ENCODE data around the gene TNIK.
A peak's percentile ranks its signal among the peaks of the same experiment; 100 is the strongest.

Gene TNIK

GRCh38 chr3:171086914-171087313, 373.3 kb downstream of the TNIK start:
- no peak for DNase-seq (ENCODE audit: low spot score)

DNA sequence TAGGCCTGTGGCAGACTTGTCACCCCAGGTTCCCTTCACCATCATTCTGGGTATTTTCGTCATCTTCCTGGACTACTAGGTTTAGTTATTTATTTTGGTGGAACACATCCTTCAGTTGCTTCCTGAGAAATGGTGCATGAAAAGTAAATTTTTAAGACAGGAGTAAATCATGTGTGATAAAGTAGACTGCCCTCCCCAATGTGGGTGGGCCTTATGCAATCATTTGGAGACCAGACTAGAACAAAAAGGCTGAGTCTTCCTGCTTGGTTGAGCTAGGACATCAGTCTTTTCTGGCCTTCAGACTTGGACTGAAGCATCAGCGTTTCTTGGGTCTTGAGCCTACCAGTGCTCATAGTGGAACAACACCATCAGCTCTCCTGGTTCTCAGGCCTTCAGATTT, 382.9 kb downstream of the TNIK start:
- DNase-seq (ENCODE audit: low spot score), result no peak

- DNase-seq (ENCODE audit: low spot score), result no peak
Measured at GRCh38 chr3:171072432-171072831, 387.8 kb downstream of the TNIK start.

DNA sequence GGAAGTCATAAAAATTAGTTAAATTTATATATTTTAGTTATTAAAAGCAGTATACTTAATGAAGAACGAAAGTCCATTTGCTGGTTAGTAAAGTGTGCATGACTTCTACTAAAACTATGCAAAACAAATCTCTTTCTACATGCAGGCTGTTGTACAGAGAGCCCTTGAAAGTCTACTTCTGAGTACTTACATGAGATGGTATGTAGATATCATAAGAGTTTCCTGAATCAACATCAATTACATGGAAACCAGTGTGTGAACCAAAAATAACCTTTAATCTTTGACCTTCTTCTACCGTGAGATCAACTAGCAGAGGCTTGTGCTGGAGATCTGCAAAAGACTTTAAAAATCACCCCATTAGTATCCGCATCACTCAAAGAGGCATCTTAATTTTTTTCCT, 391.5 kb downstream of the TNIK start:
- DNase-seq (ENCODE audit: low spot score), result no peak

DNA sequence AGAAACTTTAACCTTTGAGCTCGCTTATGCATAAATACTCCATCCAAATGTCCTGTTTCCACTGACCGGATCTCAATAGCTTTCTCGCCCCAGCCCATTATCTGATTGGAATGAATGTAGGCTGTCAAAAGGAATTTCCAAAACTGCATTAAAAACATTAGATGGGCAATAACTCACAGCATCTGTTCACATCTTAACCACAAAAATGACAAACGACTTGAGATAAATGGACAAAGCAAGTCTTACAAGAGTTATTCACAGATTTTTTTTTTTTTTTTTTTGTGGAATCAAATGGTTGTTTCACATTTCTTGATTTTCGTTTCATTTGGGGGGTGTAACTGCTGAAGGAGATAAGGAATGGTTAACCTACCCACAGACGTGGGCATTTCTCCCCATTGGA, 394.0 kb downstream of the TNIK start:
- DNase-seq (ENCODE audit: low spot score), result no peak

DNA sequence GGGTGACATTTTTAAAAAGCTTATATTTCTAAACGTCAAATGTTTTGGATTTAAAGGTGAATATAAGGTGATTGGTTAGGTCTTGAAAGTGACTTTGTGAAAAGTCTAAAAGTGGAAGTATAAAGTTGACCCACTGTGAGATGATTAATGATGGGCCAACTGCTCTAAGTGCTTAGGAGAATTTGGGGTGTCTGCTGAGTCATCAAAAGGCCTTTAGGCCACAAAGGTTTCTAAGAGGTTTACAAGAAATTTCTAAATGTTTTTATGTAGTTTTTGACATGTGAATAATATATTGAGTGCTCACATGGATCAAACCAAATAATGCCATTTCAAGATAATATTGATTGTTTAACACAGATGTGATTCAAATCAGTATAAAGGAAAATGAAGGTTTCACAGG, 394.5 kb downstream of the TNIK start:
- DNase-seq (ENCODE audit: low spot score), result no peak

- no peak for DNase-seq (ENCODE audit: low spot score)
Measured at GRCh38 chr3:171064461-171064860, 395.7 kb downstream of the TNIK start.

GRCh38 chr3:171061749-171062148, 398.5 kb downstream of the TNIK start:
- DNase-seq (ENCODE audit: low spot score), result no peak

GRCh38 chr3:171059978-171060377, 400.2 kb downstream of the TNIK start:
- no peak for DNase-seq (ENCODE audit: low spot score)

GRCh38 chr3:171058873-171059603, 401.2 kb downstream of the TNIK start:
- no peak for DNase-seq (ENCODE audit: low spot score)

- DNase-seq (ENCODE audit: low spot score), result no peak
Measured at GRCh38 chr3:171058058-171058457, 402.1 kb downstream of the TNIK start.

GRCh38 chr3:171057072-171057471, 403.1 kb downstream of the TNIK start:
- no peak for DNase-seq (ENCODE audit: low spot score)

GRCh38 chr3:171056528-171056927, 403.7 kb downstream of the TNIK start:
- no peak for DNase-seq (ENCODE audit: low spot score)

- DNase-seq (ENCODE audit: low spot score), result no peak
Measured at GRCh38 chr3:171055336-171056178, 404.6 kb downstream of the TNIK start.

GRCh38 chr3:171054921-171055320, 405.3 kb downstream of the TNIK start:
- DNase-seq (ENCODE audit: low spot score), result no peak

GRCh38 chr3:171054231-171054630, 406.0 kb downstream of the TNIK start:
- no peak for DNase-seq (ENCODE audit: low spot score)

DNA sequence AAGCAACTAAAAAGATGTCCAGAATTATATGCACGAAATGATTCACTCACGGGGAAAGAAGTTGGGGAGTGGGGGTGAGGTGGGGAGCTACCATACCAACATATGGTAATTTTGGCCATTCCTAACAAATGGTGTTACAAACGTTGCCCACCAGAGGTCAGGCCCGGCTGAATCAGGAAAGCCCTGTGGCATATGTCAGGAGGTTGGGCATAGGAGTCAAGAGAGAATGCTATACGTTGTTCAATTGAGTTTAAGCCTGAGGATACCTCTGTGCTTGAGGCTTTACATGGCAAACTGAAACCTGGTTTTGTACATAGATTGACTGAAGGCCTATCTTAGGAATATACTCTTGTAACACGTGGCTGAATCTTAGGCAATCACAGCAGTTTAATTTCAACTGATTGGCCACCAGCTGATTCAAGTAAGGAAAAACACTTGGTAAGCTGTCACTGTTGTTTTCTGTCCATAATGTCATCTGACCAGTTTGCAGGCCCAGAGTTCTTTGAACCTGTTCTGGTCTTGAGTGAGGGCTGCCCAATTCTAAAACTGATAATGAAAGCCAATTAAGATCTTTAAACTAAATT, 410.3 kb downstream of the TNIK start:
- peak; percentile 23 for DNase-seq (ENCODE audit: low spot score)

DNA sequence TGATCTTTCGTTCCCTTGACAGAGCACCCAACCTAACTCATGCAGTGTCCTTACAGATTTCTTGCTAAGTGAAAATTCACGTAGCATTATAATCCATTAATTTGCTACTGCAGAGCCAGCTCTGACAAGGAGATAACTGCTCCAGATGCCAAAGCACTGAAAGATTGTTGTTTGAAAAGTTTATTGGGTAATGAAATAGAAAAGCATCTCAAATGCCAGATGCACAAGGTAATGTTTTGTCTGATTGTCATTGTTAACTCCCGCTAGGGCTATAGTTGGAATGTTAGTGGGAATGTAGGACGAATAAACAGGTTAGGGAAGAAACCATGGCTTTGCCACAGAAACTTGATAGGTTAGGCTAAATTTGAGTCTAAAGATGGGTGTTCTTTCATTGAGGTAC, 413.4 kb downstream of the TNIK start:
- no peak for DNase-seq (ENCODE audit: low spot score)

DNA sequence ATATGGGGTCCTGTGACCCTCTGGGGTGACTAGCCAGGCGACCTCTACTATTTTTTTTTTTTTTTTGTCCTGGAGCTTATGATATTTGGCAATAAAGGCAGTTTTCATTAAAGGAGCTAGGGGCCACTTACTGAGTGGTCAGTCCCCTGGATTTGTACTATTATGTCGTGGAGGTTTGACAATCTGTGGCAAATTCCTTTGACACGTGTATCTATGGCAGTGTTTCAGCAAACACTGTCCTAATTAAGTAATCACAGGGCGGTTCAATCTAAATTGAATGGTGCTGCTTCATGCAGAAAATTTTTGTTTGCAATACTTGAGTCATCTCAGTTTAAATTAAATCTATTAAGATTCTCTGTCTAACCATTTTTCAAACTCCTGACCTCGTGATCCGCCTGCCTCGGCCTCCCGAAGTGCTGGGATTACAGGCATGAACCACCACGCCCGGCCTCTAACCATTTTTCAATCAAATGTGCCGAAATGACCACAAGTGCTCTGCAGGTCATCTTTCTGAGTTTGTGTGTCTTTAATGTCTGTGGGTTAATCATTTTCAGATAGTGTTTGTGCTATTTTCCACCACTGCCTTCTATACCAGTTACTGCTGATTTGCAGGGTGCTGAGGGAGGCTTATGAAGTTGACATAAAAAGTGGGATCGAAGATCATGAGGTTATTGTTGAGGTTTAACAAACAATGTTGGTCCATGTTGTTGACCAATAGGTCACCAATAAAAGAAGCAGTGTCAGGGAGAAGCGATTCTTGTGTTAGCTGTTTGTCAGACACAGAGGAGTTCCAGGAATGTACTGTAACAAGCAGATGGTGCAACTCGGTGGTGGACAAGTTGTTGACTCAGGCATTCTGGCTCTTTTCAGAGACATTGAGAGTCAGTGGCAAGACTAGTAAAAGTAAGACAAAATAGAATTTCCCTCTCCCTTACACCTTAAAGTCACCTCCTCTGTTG, 415.1 kb downstream of the TNIK start:
- DNase-seq (ENCODE audit: low spot score), result no peak

DNA sequence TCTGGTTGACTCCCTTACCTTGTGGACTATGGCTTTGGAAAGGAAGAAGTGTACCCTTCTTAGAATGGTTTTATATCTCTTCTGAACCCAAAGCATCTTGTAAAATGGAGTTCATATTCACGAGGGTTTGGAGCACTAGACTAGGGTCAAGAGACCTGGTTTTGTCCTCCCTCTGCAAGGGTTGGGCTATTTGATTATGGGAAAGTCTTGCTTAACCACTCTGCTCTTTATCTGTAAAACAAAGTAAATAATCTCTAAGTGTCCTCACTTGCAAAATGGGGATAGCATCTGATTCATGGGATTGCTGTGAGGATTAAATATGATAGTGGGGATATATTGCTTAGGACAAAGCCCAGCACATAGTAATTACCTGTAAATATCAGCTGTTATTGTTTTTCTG, 415.8 kb downstream of the TNIK start:
- no peak for DNase-seq (ENCODE audit: low spot score)

GRCh38 chr3:171039674-171040073, 420.5 kb downstream of the TNIK start:
- DNase-seq (ENCODE audit: low spot score), result no peak

DNA sequence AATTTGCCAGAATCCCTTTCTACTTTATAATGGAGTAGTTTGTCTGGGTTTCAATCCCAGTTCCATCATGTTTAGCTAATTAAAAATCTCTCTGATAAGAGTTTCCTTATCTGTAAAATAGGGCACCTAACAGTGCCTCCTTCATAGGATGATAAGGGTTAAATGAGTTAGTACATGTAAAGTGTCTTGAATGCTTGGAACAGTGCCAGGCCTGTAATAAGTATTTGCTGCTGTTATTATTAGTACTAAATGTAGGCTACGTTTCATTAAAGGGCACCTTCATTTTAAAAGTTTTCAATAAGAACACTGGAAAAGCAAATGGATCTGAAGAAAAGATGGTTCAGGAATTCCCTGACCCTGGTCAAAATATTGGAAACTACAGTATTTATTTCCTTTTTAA, 421.9 kb downstream of the TNIK start:
- no peak for DNase-seq (ENCODE audit: low spot score)
